Colonic mucosa (tissue), 4 donors: ENCODE measurements around the gene PMP22. TPM values are rescaled to one million over a fixed set of nuclear protein-coding genes. Genes with fewer than 3 reads are reported as not detected.

Experiments used
- DNase-seq: peaks from one replicate; pipeline ENCODE4 v3.0.0-alpha.2; 2020
- H3K27ac ChIP-seq: fragments of 200-600 bp; one replicate; pipeline ENCODE4 v1.8.0; 2021
- H3K27me3 ChIP-seq: fragments of 200-600 bp; one replicate; pipeline ENCODE4 v1.8.0; 2021
- H3K36me3 ChIP-seq: fragments of 200-600 bp; one replicate; pipeline ENCODE4 v1.8.0; 2021
- H3K4me1 ChIP-seq: fragments of 200-600 bp; one replicate; pipeline ENCODE4 v1.8.0; 2021; ENCODE audit warnings: mild to moderate bottlenecking
- H3K4me3 ChIP-seq: fragments of 200-600 bp; one replicate; pipeline ENCODE4 v1.8.0; 2021
- H3K9ac ChIP-seq, 2 donors: one replicate each; pipeline ENCODE4 v1.7.0; 2013; ENCODE audit warnings: control low read depth in 2 of 2, low read depth in 2 of 2, low read length in 2 of 2
- H3K9me3 ChIP-seq: fragments of 200-600 bp; one replicate; pipeline ENCODE4 v1.8.0; 2021
- CTCF ChIP-seq: fragments of 200-600 bp; IDR thresholded peaks from one replicate; pipeline ENCODE4 v1.8.0; 2022; ENCODE audit warnings: antibody characterized with exemption, mild to moderate bottlenecking
- intact Hi-C: fragments of 100-400 bp; cut with DNase I; formaldehyde crosslinking; loops from one replicate; pipeline ENCODE4 v1.14.1; 2022
- total RNA-seq, 2 donors: library from RNA; stranded (reverse); fragmentation: NEBNext Ultra II Directional in 1 of 2; extraction: Animal tissue kit (Norgen Biotek cat#: 25700) in 1 of 2; gene quantifications; one replicate each; pipeline ENCODE4 v1.2.1, GENCODE V29; 2021
- donor health status: healthy.
- donor health status: DM: no; HTN: no; CAD: no.
- donor health status: DM: no; HTN: no; CAD: no.

The PMP22 gene
- total RNA-seq, 2 donors from 2014 or later: 12.5 to 40.4 TPM

- no peaks in the 10 kb centered on the region for H3K36me3 ChIP-seq
- no peak for DNase-seq
- H3K4me1 ChIP-seq: no peaks in the 10 kb centered on the region
- H3K4me3 ChIP-seq: no peak overlapping the region
- no peak overlapping the region for H3K27ac ChIP-seq
- intact Hi-C loops: no loop called here
- H3K9ac ChIP-seq: no peak overlapping the region
- no peaks in the 10 kb centered on the region for H3K27me3 ChIP-seq
- H3K9me3 ChIP-seq: no peaks in the 10 kb centered on the region
- TF ChIP-seq CTCF: no peak
Observed at GRCh38 chr17:15291674-15292361, 26.7 kb upstream of the PMP22 start.

GRCh38 chr17:15290605-15291004, 25.5 kb upstream of the PMP22 start:
- H3K4me3 ChIP-seq: no peak overlapping the region
- no peaks in the 10 kb centered on the region for H3K9me3 ChIP-seq
- no peak for TF ChIP-seq CTCF
- no peak for DNase-seq
- H3K27ac ChIP-seq: no peak overlapping the region
- no peaks in the 10 kb centered on the region for H3K36me3 ChIP-seq
- no peaks in the 10 kb centered on the region for H3K4me1 ChIP-seq
- no peaks in the 10 kb centered on the region for H3K27me3 ChIP-seq
- no peak overlapping the region for H3K9ac ChIP-seq
- intact Hi-C loops: no loop called here

GRCh38 chr17:15289285-15290183, 24.4 kb upstream of the PMP22 start:
- Histone ChIP-seq H3K27ac (no peak overlapping the region), H3K27me3 (no peaks in the 10 kb centered on the region), H3K9ac (no peak overlapping the region), H3K4me3 (no peak overlapping the region), H3K9me3 (no peaks in the 10 kb centered on the region), H3K4me1 (no peaks in the 10 kb centered on the region), H3K36me3 (no peaks in the 10 kb centered on the region)
- no peak for DNase-seq
- intact Hi-C loops: no loop called here
- no peak for TF ChIP-seq CTCF

- Histone ChIP-seq H3K9me3 (no peaks in the 10 kb centered on the region), H3K9ac (no peak overlapping the region), H3K27ac (no peak overlapping the region), H3K4me3 (no peak overlapping the region), H3K27me3 (no peaks in the 10 kb centered on the region), H3K36me3 (no peaks in the 10 kb centered on the region), H3K4me1 (no peaks in the 10 kb centered on the region)
- TF ChIP-seq CTCF: no peak
- no peak for DNase-seq
- intact Hi-C loops: no loop called here
Observed at GRCh38 chr17:15288859-15289258, 23.7 kb upstream of the PMP22 start.

GRCh38 chr17:15287538-15288267, 22.6 kb upstream of the PMP22 start:
- no peaks in the 10 kb centered on the region for H3K4me1 ChIP-seq
- H3K9me3 ChIP-seq: no peaks in the 10 kb centered on the region
- no peaks in the 10 kb centered on the region for H3K27me3 ChIP-seq
- H3K4me3 ChIP-seq: no peak overlapping the region
- no peak for TF ChIP-seq CTCF
- intact Hi-C loops: no loop called here
- DNase-seq: no peak
- no peaks in the 10 kb centered on the region for H3K36me3 ChIP-seq
- no peak overlapping the region for H3K9ac ChIP-seq
- no peak overlapping the region for H3K27ac ChIP-seq
